ENCODE results near the gene KLK3. TPM values are rescaled to one million over a fixed set of nuclear protein-coding genes. Genes with fewer than 3 reads are reported as not detected.

The KLK3 gene
- total RNA-seq, 1 experiment from 2014 or later, result not detected

DNA sequence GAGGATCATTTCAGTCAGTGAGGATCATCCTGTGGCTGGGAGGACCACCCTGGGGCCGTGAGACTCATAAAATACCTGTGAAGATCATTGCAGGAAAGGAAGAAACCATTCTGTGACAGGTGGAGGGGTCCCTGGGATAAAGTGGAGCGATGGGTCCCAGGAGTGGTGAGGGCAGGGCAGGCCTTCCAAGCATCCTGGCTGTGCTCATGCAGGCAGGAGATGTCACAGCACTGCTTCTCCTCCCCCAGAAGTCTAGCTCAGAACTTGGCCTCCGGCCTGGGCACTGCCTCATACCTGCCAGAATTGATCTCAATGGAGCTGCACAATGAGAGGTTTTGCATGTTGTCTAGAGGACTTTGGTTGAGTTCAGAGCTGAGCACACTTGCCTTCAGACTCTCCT is 42.2 kb upstream of the KLK3 start:
- intact Hi-C loops (cut with micrococcal nuclease; ENCODE audit: unreplicated experiment) (no loop called here), in situ Hi-C loops (cut with HindIII; ENCODE audit: low pct_unique_long_range_greater_than_20kb, low sequenced_read_pairs) (no loop called here)
- TF ChIP-seq TCF7L2 (IDR thresholded peaks at IDR 0.05; ENCODE audit: low read depth, low read length), result no peak
- TF ChIP-seq CTCF (IDR thresholded peaks at IDR 0.05), result no peak
- no peak for TF ChIP-seq REST (IDR thresholded peaks at IDR 0.05; ENCODE audit: insufficient read depth in 1 of 2, low read depth in 2 of 2, low read length in 1 of 2)
- TF ChIP-seq POLR2AphosphoS5 (IDR thresholded peaks at IDR 0.05; ENCODE audit: low read depth, low read length), result no peak
- no peak for TF ChIP-seq SIN3A (IDR thresholded peaks at IDR 0.05; ENCODE audit: borderline replicate concordance, insufficient read depth, low read depth, low read length)
- H3K36me3 ChIP-seq (ENCODE audit: control insufficient read depth, insufficient read depth, low read length), result no peaks in the 10 kb centered on the region
- no TSS peak for BruUV-seq (replicated peaks)
- DNase-seq (ENCODE audit: low read depth, low spot score), result no peak
- no peaks in the 10 kb centered on the region for H3K4me1 ChIP-seq (ENCODE audit: control insufficient read depth, insufficient read depth, low read length)
- no peak overlapping the region for H3K27ac ChIP-seq (ENCODE audit: low read length)
- ChIA-PET POLR2A (no interaction called here), CTCF (no interaction called here)
- no peak overlapping the region for H3K4me3 ChIP-seq (ENCODE audit: low read depth in 2 of 2, low read length in 2 of 2)
- ATAC-seq, result no peak
- no peaks in the 10 kb centered on the region for H3K9me3 ChIP-seq (ENCODE audit: control insufficient read depth, insufficient read depth, low read depth, low read length)
- H3K27me3 ChIP-seq (ENCODE audit: control insufficient read depth, insufficient read depth, low read length), result no peaks in the 10 kb centered on the region

- in situ Hi-C loops (cut with HindIII; ENCODE audit: low pct_unique_long_range_greater_than_20kb, low sequenced_read_pairs), result no loop called here
- no peak for ATAC-seq
- no peak for TF ChIP-seq REST (IDR thresholded peaks at IDR 0.05; ENCODE audit: insufficient read depth in 1 of 2, low read depth in 2 of 2, low read length in 1 of 2)
- no peak for TF ChIP-seq TCF7L2 (IDR thresholded peaks at IDR 0.05; ENCODE audit: low read depth, low read length)
- TF ChIP-seq CTCF (IDR thresholded peaks at IDR 0.05), result no peak
- TF ChIP-seq SIN3A (IDR thresholded peaks at IDR 0.05; ENCODE audit: borderline replicate concordance, insufficient read depth, low read depth, low read length), result no peak
- no peak for TF ChIP-seq POLR2AphosphoS5 (IDR thresholded peaks at IDR 0.05; ENCODE audit: low read depth, low read length)
- intact Hi-C loops (cut with micrococcal nuclease; ENCODE audit: unreplicated experiment), result no loop called here
- H3K4me1 ChIP-seq (ENCODE audit: control insufficient read depth, insufficient read depth, low read length), result no peaks in the 10 kb centered on the region
- BruUV-seq (replicated peaks), result no TSS peak
- H3K27ac ChIP-seq (ENCODE audit: low read length), result no peak overlapping the region
- H3K36me3 ChIP-seq (ENCODE audit: control insufficient read depth, insufficient read depth, low read length), result no peaks in the 10 kb centered on the region
- H3K27me3 ChIP-seq (ENCODE audit: control insufficient read depth, insufficient read depth, low read length), result no peaks in the 10 kb centered on the region; the same call in 1 of the 2 replicates
- POLR2A ChIA-PET, result no interaction called here
- CTCF ChIA-PET, result interaction anchor here (0.6 kb wide), 1 partner anchor 155 kb away, joined by 3 read pairs; the partner anchor contains the start of gene KLK6
- no peak overlapping the region for H3K4me3 ChIP-seq (ENCODE audit: low read depth in 2 of 2, low read length in 2 of 2)
- DNase-seq (ENCODE audit: low read depth, low spot score), result no peak
- no peaks in the 10 kb centered on the region for H3K9me3 ChIP-seq (ENCODE audit: control insufficient read depth, insufficient read depth, low read depth, low read length)
Observed at GRCh38 chr19:50814883-50815282, 39.8 kb upstream of the KLK3 start.
